HEK293 (cell line): Measurements from ENCODE around the gene SLC1A2.

ENCODE experiments used
- CTCF ChIA-PET: fragments of 350-600 bp; formaldehyde crosslinking; extraction: SDS; loops from one replicate; lab custom pipeline; 2021; ENCODE audit warnings: antibody characterized with exemption; lab: Yijun Ruan, JAX
- POLR2A ChIA-PET: fragments of 300-600 bp; formaldehyde crosslinking; extraction: SDS; loops from one replicate; lab custom pipeline; 2020; ENCODE audit warnings: antibody characterized with exemption, inconsistent platforms; lab: Yijun Ruan, JAX
- H3K27ac ChIP-seq: fragments of 200-500 bp; sonication (Bioruptor generic); 2 replicates; pipeline ENCODE4 v1.5.1; 2014; ENCODE audit warnings: low read depth, low read length, control low read depth, inconsistent platforms; ENCODE audit errors: extremely low read depth
- H3K36me3 ChIP-seq, 2 experiments: fragments of 200-500 bp in 1 of 2; sonication (Bioruptor generic) in 1 of 2; 1 replicate in 1 of 2; 2 replicates in 1 of 2; pipeline ENCODE4 v1.5.1; 2014 to 2017; ENCODE audit warnings: inconsistent platforms in 2 of 2, low read length in 2 of 2; ENCODE audit not compliant: control insufficient read depth in 2 of 2, insufficient read depth in 1 of 2
- H3K4me1 ChIP-seq: fragments of 200-500 bp; sonication (Bioruptor generic); 2 replicates; pipeline ENCODE4 v1.5.1; 2014; ENCODE audit warnings: mild to moderate bottlenecking, low read length, inconsistent platforms; ENCODE audit not compliant: control insufficient read depth, insufficient read depth
- H3K4me3 ChIP-seq: 2 replicates; pipeline ENCODE4 v1.5.1; 2011; ENCODE audit warnings: low read depth, mild to moderate bottlenecking, control low read depth, low read length, moderate library complexity
- H3K9me3 ChIP-seq: fragments of 200-500 bp; sonication (Bioruptor generic); 2 replicates; pipeline ENCODE4 v1.5.1; 2014; ENCODE audit warnings: low read depth, low read length, inconsistent platforms; ENCODE audit not compliant: control insufficient read depth, insufficient read depth
- BCL11B ChIP-seq: fragments of 450-650 bp; formaldehyde crosslinking; IDR thresholded peaks from 2 replicates; pipeline ENCODE4 v1.5.1; 2016; ENCODE audit warnings: low read depth, missing biosample characterization, missing genetic modification characterization
- ELK4 ChIP-seq: IDR thresholded peaks from 2 replicates; pipeline ENCODE4 v1.6.1; 2011; ENCODE audit warnings: mild to moderate bottlenecking, low read depth, low read length, borderline replicate concordance
- GFI1B ChIP-seq: fragments of 450-650 bp; formaldehyde crosslinking; IDR thresholded peaks from 2 replicates; pipeline ENCODE4 v1.5.1; 2016; ENCODE audit warnings: missing biosample characterization, missing genetic modification characterization
- GLIS1 ChIP-seq: fragments of 450-650 bp; formaldehyde crosslinking; IDR thresholded peaks from 2 replicates; pipeline ENCODE4 v1.5.1; 2016; ENCODE audit warnings: missing biosample characterization, missing genetic modification characterization
- INSM2 ChIP-seq: fragments of 450-650 bp; formaldehyde crosslinking; IDR thresholded peaks from 2 replicates; pipeline ENCODE4 v1.5.1; 2016; ENCODE audit warnings: missing biosample characterization, missing genetic modification characterization
- OVOL3 ChIP-seq: fragments of 450-650 bp; formaldehyde crosslinking; IDR thresholded peaks from 2 replicates; pipeline ENCODE4 v1.5.1; 2016; ENCODE audit warnings: missing biosample characterization, missing genetic modification characterization
- ZBTB7A ChIP-seq: fragments of 450-650 bp; formaldehyde crosslinking; IDR thresholded peaks from 2 replicates; pipeline ENCODE4 v1.5.1; 2016; ENCODE audit warnings: low read depth, missing biosample characterization, missing genetic modification characterization
- ZFP3 ChIP-seq: fragments of 450-650 bp; formaldehyde crosslinking; IDR thresholded peaks from 2 replicates; pipeline ENCODE4 v1.5.1; 2016; ENCODE audit warnings: low read depth, missing biosample characterization, missing genetic modification characterization
- ZFP69B ChIP-seq: fragments of 450-650 bp; formaldehyde crosslinking; IDR thresholded peaks from 2 replicates; pipeline ENCODE4 v1.5.1; 2016; ENCODE audit warnings: missing biosample characterization, missing genetic modification characterization
- ZNF10 ChIP-seq: fragments of 450-650 bp; formaldehyde crosslinking; IDR thresholded peaks from 2 replicates; pipeline ENCODE4 v1.5.1; 2017; ENCODE audit warnings: missing biosample characterization, missing genetic modification characterization
- ZNF112 ChIP-seq: fragments of 450-650 bp; formaldehyde crosslinking; IDR thresholded peaks from 2 replicates; pipeline ENCODE4 v1.5.0; 2017; ENCODE audit warnings: missing biosample characterization, missing genetic modification characterization
- ZNF292 ChIP-seq: fragments of 450-650 bp; formaldehyde crosslinking; IDR thresholded peaks from 2 replicates; pipeline ENCODE4 v1.5.1; 2016; ENCODE audit warnings: low read depth, missing biosample characterization, missing genetic modification characterization, borderline replicate concordance
- ZNF335 ChIP-seq: fragments of 450-650 bp; formaldehyde crosslinking; conservative IDR thresholded peaks from 2 replicates; pipeline ENCODE4 v1.5.1; 2016; ENCODE audit warnings: missing biosample characterization, missing genetic modification characterization
- ZNF488 ChIP-seq: fragments of 450-650 bp; formaldehyde crosslinking; IDR thresholded peaks from 2 replicates; pipeline ENCODE4 v1.5.1; 2016; ENCODE audit warnings: missing biosample characterization, missing genetic modification characterization
- ZNF521 ChIP-seq: fragments of 450-650 bp; formaldehyde crosslinking; IDR thresholded peaks from 2 replicates; pipeline ENCODE4 v1.5.1; 2017; ENCODE audit warnings: missing biosample characterization, mild to moderate bottlenecking, missing genetic modification characterization
- ZNF544 ChIP-seq: fragments of 450-650 bp; formaldehyde crosslinking; IDR thresholded peaks from 2 replicates; pipeline ENCODE4 v1.5.0; 2017; ENCODE audit warnings: missing biosample characterization, missing genetic modification characterization
- ZNF548 ChIP-seq: fragments of 450-650 bp; formaldehyde crosslinking; IDR thresholded peaks from 2 replicates; pipeline ENCODE4 v1.5.1; 2016; ENCODE audit warnings: missing biosample characterization, missing genetic modification characterization
- ZNF549 ChIP-seq: fragments of 450-650 bp; IDR thresholded peaks from 2 replicates; pipeline ENCODE4 v1.5.1; 2018; ENCODE audit warnings: missing biosample characterization, missing genetic modification characterization, mild to moderate bottlenecking, inconsistent platforms, moderate library complexity
- ZNF621 ChIP-seq: fragments of 450-650 bp; formaldehyde crosslinking; IDR thresholded peaks from 2 replicates; pipeline ENCODE4 v1.5.1; 2017; ENCODE audit warnings: missing biosample characterization, missing genetic modification characterization
- ZNF623 ChIP-seq: fragments of 450-650 bp; formaldehyde crosslinking; IDR thresholded peaks from 2 replicates; pipeline ENCODE4 v1.5.1; 2016; ENCODE audit warnings: missing biosample characterization, missing genetic modification characterization
- ZNF629 ChIP-seq: fragments of 450-650 bp; formaldehyde crosslinking; IDR thresholded peaks from 2 replicates; pipeline ENCODE4 v1.5.1; 2017; ENCODE audit warnings: missing biosample characterization, missing genetic modification characterization
- ZNF645 ChIP-seq: fragments of 450-650 bp; formaldehyde crosslinking; IDR thresholded peaks from 2 replicates; pipeline ENCODE4; 2016; ENCODE audit warnings: missing biosample characterization, missing genetic modification characterization
- ZNF830 ChIP-seq: fragments of 450-650 bp; IDR thresholded peaks from 2 replicates; pipeline ENCODE4 v1.5.0; 2018; ENCODE audit warnings: missing biosample characterization, missing genetic modification characterization, low read depth, mild to moderate bottlenecking, moderate library complexity
- ZSCAN16 ChIP-seq: fragments of 450-650 bp; formaldehyde crosslinking; IDR thresholded peaks from 2 replicates; pipeline ENCODE4 v1.5.1; 2016; ENCODE audit warnings: missing biosample characterization, missing genetic modification characterization

SLC1A2 gene

GRCh38 chr11:35288817-35289541 is 130.4 kb downstream of the SLC1A2 start:
- Histone ChIP-seq H3K4me3 (no peak overlapping the region), H3K9me3 (no peaks in the 10 kb centered on the region), H3K36me3 (no peaks in the 10 kb centered on the region), H3K4me1 (no peaks in the 10 kb centered on the region), H3K27ac (no peak overlapping the region)
- ChIA-PET CTCF (no interaction called here), POLR2A (no interaction called here)
- TF ChIP-seq ZNF544 (tag by site-specific recombination): no peak

GRCh38 chr11:35288309-35288708 is 131.0 kb downstream of the SLC1A2 start:
- Histone ChIP-seq H3K36me3 (no peaks in the 10 kb centered on the region), H3K4me3 (no peak overlapping the region), H3K27ac (no peak overlapping the region), H3K4me1 (no peaks in the 10 kb centered on the region), H3K9me3 (no peaks in the 10 kb centered on the region)
- ChIA-PET CTCF (no interaction called here), POLR2A (no interaction called here)
- TF ChIP-seq ZNF292 (tag by site-specific recombination) (no peak), INSM2 (tag by site-specific recombination) (no peak), ZNF548 (tag by site-specific recombination) (no peak), ZNF629 (no peak), ZNF521 (tag by site-specific recombination) (no peak), ZNF623 (tag by site-specific recombination) (no peak), ZNF830 (tag by site-specific recombination) (no peak)

GRCh38 chr11:35287344-35287890 is 131.9 kb downstream of the SLC1A2 start:
- no peak overlapping the region for H3K4me3 ChIP-seq
- no peaks in the 10 kb centered on the region for H3K4me1 ChIP-seq
- CTCF ChIA-PET: no interaction called here
- H3K36me3 ChIP-seq: no peaks in the 10 kb centered on the region
- POLR2A ChIA-PET: no interaction called here
- no peak overlapping the region for H3K27ac ChIP-seq
- no peaks in the 10 kb centered on the region for H3K9me3 ChIP-seq
- no peak for TF ChIP-seq ZNF549
- no peak for TF ChIP-seq OVOL3
- TF ChIP-seq GFI1B: no peak
- TF ChIP-seq ZNF112 (tag by site-specific recombination): no peak
- TF ChIP-seq ZFP69B (tag by site-specific recombination): no peak
- TF ChIP-seq ZNF621: no peak
- no peak for TF ChIP-seq ZSCAN16 (tag by site-specific recombination)
- TF ChIP-seq GLIS1 (tag by site-specific recombination): no peak
- no peak for TF ChIP-seq BCL11B (tag by site-specific recombination)
- no peak for TF ChIP-seq ZBTB7A
- no peak for TF ChIP-seq ZNF10 (tag by site-specific recombination)
- TF ChIP-seq ZNF335 (tag by site-specific recombination): no peak
- no peak for TF ChIP-seq ZNF645
- TF ChIP-seq ZFP3 (tag by site-specific recombination): no peak
- no peak for TF ChIP-seq ZNF488
- no peak for TF ChIP-seq ELK4
